HepG2 (cell line): ENCODE data around the gene ZNF184. TPM values are rescaled to one million over a fixed set of nuclear protein-coding genes. Genes with fewer than 3 reads are reported as not detected.

ENCODE experiments used
- ATAC-seq: fragments of 200-7000 bp; cut with Tn5 transposase; 3 replicates; pipeline ENCODE4 v1.9.1; 2020; ENCODE audit warnings: mild to moderate bottlenecking, moderate library complexity
- BruUV-seq: library from RNA; stranded (reverse); fragments of 400-500 nt; replicated peaks from 2 replicates; lab custom pipeline; 2021; lab: Mats Ljungman, UMichigan
- CTCF ChIA-PET: fragments of 300-600 bp; formaldehyde crosslinking; extraction: SDS; loops from one replicate; lab custom pipeline; 2021; ENCODE audit warnings: low total read pairs, inconsistent platforms, low intra/inter-chr PET ratio; lab: Yijun Ruan, JAX
- POLR2A ChIA-PET: fragments of 350-600 bp; sonication (Branson Sonifier 250); formaldehyde crosslinking; loops from one replicate; lab custom pipeline; 2020; ENCODE audit warnings: antibody characterized with exemption, inconsistent platforms; lab: Yijun Ruan, JAX
- DNase-seq: peaks from one replicate; pipeline ENCODE4 v3.0.0-alpha.2; 2015; ENCODE audit warnings: low spot score
- FAIRE-seq: peaks from 3 replicates; lab custom pipeline; 2011; peaks lifted over from hg19 to GRCh38; lab: Jason Lieb, UNC
- H2AFZ ChIP-seq: one replicate; pipeline ENCODE4 v1.6.1; 2011; ENCODE audit warnings: low read length, inconsistent platforms
- H3K27ac ChIP-seq: fragments of 300-600 bp; 3 replicates; pipeline ENCODE4 v1.8.0; 2011; ENCODE audit warnings: mixed run types, mild to moderate bottlenecking, mixed read lengths, low read length, inconsistent platforms; ENCODE audit not compliant: insufficient read depth; ENCODE audit errors: extremely low read length
- H3K27me3 ChIP-seq, 2 experiments: fragments of 200-600 bp in 1 of 2; 2 replicates in 1 of 2; 3 replicates in 1 of 2; pipeline versions ENCODE4 v1.6.0 to v1.8.0; 2011; ENCODE audit warnings: low read length in 2 of 2, mild to moderate bottlenecking in 2 of 2, moderate library complexity in 2 of 2, inconsistent platforms in 1 of 2; ENCODE audit not compliant: insufficient read depth in 2 of 2, control insufficient read depth in 1 of 2
- H3K36me3 ChIP-seq, 2 experiments: fragments of 200-600 bp in 1 of 2; replicated peaks in 1 of 2; 2 replicates in 1 of 2; 3 replicates in 1 of 2; pipeline versions ENCODE4 v1.5.1 to v1.8.0; 2011; ENCODE audit warnings: low read length in 2 of 2, inconsistent platforms in 1 of 2; ENCODE audit not compliant: insufficient read depth in 2 of 2, control insufficient read depth in 1 of 2
- H3K4me1 ChIP-seq: 2 replicates; pipeline ENCODE4 v1.5.1; 2012; ENCODE audit warnings: low read length, inconsistent platforms; ENCODE audit not compliant: insufficient read depth
- H3K4me2 ChIP-seq: 2 replicates; pipeline ENCODE4 v1.6.0; 2011; ENCODE audit warnings: low read depth, low read length, inconsistent platforms
- H3K4me3 ChIP-seq, 3 experiments: fragments of 200-600 bp in 1 of 3; sonication (generic), shearing (Covaris generic) in 1 of 3; replicated peaks in 1 of 3; 2 replicates each; pipeline ENCODE4 v1.5.1; 2011 to 2016; ENCODE audit warnings: low read length in 3 of 3, inconsistent platforms in 2 of 3, low read depth in 2 of 3, mild to moderate bottlenecking in 2 of 3, control low read depth in 1 of 3, mixed read lengths in 1 of 3; ENCODE audit not compliant: insufficient read depth in 1 of 3
- H3K79me2 ChIP-seq: one replicate; pipeline ENCODE4 v1.6.1; 2011; ENCODE audit warnings: low read length, inconsistent platforms; ENCODE audit not compliant: insufficient read depth
- H3K9ac ChIP-seq: 2 replicates; pipeline ENCODE4 v1.6.0; 2011; ENCODE audit warnings: mild to moderate bottlenecking, low read depth, low read length, inconsistent platforms; ENCODE audit not compliant: insufficient read depth
- H3K9me3 ChIP-seq: 2 replicates; pipeline ENCODE4 v1.5.1; 2012; ENCODE audit warnings: mild to moderate bottlenecking, low read length
- H4K20me1 ChIP-seq: 2 replicates; pipeline ENCODE4 v1.6.0; 2011; ENCODE audit warnings: inconsistent platforms, mild to moderate bottlenecking, low read length, moderate library complexity; ENCODE audit not compliant: insufficient read depth
- MAFF ChIP-seq: IDR thresholded peaks from 2 replicates; pipeline ENCODE4 v1.6.1; 2011; ENCODE audit warnings: low read depth, low read length, improper control_type of control experiment
- MAFK ChIP-seq, 2 experiments: IDR thresholded peaks in 1 of 2; conservative IDR thresholded peaks in 1 of 2; 2 replicates each; pipeline ENCODE4 v1.6.1; 2011; ENCODE audit warnings: improper control_type of control experiment in 2 of 2, low read length in 2 of 2
- NFE2L2 ChIP-seq: fragments of 150-350 bp; IDR thresholded peaks from 2 replicates; pipeline ENCODE4 v1.6.1; 2014; ENCODE audit warnings: low read length
- ZNF274 ChIP-seq: sonication (generic); formaldehyde crosslinking; IDR thresholded peaks from 2 replicates; pipeline ENCODE4 v1.5.1; 2020; ENCODE audit warnings: mild to moderate bottlenecking, missing genetic modification reagents
- ZNF34 ChIP-seq: sonication (generic); formaldehyde crosslinking; IDR thresholded peaks from 2 replicates; pipeline ENCODE4 v1.4.0; 2020; ENCODE audit warnings: mild to moderate bottlenecking, missing genetic modification reagents, borderline replicate concordance
- WGBS: methylation state at CpG from one replicate; pipeline ENCODE4 v1.1.6; 2017; ENCODE audit warnings: low lambda C conversion rate; 5-methylcytosine and 5-hydroxymethylcytosine counted together
- in situ Hi-C: cut with HindIII; loops from 2 replicates; pipeline ENCODE4 v1.10.0; 2017; ENCODE audit warnings: low pct_unique_long_range_greater_than_20kb; ENCODE audit not compliant: extremely low pct_ligation_motif_present
- intact Hi-C: fragments of 100-400 bp; cut with micrococcal nuclease; formaldehyde crosslinking; loops from one replicate; pipeline ENCODE4 v1.10.0; 2022; ENCODE audit not compliant: unreplicated experiment
- polyA plus RNA-seq, 8 experiments: library from polyadenylated mRNA; depleted of rRNA in 3 of 8; stranded (reverse) in 7 of 8; unstranded in 1 of 8; fragments of >200 nt; fragmentation: Illumina TruSeq in 4 of 8; extraction: Trizol in 4 of 8; gene quantifications; 2 replicates each; pipeline versions ENCODE4 v1.2.1 to v1.2.3, GENCODE V29; 2011 to 2016; ENCODE audit warnings: low read depth in 4 of 8, missing spikeins in 1 of 8, mixed read lengths in 1 of 8; ENCODE audit not compliant: insufficient read depth in 1 of 8
- total RNA-seq, 5 experiments: library from RNA; depleted of rRNA; stranded (reverse); fragments of >200 nt; fragmentation: Illumina TruSeq; extraction: Trizol; gene quantifications; 2 replicates each; pipeline ENCODE4 v1.2.3, GENCODE V29; 2016; ENCODE audit warnings: low read depth in 1 of 5
- TF ChIP-seq, protein P1 (sequence below): sonication (generic); formaldehyde crosslinking; IDR thresholded peaks from 2 replicates; pipeline ENCODE4 v1.5.0; 2020; ENCODE audit warnings: missing genetic modification reagents, mild to moderate bottlenecking, borderline replicate concordance
- TF ChIP-seq, protein P2 (sequence below): IDR thresholded peaks from 2 replicates; pipeline ENCODE4 v1.6.1; 2016; ENCODE audit warnings: mild to moderate bottlenecking, missing biosample characterization, missing genetic modification reagents

Gene ZNF184
- total and polyA plus RNA-seq, 2 of the 13 experiments (the other 11 are each of a cell fraction or from before 2014, with no cell fraction given), result 2.1 to 10.1 TPM

DNA sequence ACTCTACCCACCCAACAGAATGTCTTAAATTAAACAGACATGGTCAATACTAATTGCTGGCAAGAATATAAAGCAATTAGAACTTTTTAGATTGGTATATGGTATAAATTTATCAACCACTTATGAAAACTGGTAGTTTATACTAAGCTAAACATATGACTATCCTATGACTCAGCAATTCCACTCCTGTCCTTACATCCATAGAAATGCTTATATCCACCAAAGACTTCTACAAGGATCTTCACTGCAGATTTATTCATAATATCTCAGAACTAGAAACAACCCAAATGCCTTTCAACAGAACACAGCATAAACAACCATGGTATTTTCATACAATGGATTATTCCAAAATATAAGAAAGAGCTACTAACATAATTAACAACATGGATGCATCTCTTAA lies 4.6 kb downstream of the ZNF184 start:
- ChIA-PET CTCF (no interaction called here), POLR2A (no interaction called here)
- ATAC-seq (no peak), DNase-seq (no peak), FAIRE-seq (no peak)
- BruUV-seq, result no TSS peak
- Histone ChIP-seq H3K27ac (no peak overlapping the region), H3K9me3 (no peaks in the 10 kb centered on the region), H2AFZ (no peak overlapping the region), H3K27me3 (no peaks in the 10 kb centered on the region; a peak in 1 of 5 replicates), H3K4me1 (peaks cover 15% of the 10 kb centered on the region), H3K79me2 (peaks cover 3% of the 10 kb centered on the region), H3K4me2 (no peak overlapping the region), H3K9ac (no peak overlapping the region), H4K20me1 (no peaks in the 10 kb centered on the region), H3K36me3 (peaks cover 3 to 20% of the 10 kb centered on the region in 2 experiments; a peak in 4 of 5 replicates), H3K4me3 (no peak overlapping the region)
- in situ Hi-C loops, result no loop called here
- TF ChIP-seq, protein P1, sequence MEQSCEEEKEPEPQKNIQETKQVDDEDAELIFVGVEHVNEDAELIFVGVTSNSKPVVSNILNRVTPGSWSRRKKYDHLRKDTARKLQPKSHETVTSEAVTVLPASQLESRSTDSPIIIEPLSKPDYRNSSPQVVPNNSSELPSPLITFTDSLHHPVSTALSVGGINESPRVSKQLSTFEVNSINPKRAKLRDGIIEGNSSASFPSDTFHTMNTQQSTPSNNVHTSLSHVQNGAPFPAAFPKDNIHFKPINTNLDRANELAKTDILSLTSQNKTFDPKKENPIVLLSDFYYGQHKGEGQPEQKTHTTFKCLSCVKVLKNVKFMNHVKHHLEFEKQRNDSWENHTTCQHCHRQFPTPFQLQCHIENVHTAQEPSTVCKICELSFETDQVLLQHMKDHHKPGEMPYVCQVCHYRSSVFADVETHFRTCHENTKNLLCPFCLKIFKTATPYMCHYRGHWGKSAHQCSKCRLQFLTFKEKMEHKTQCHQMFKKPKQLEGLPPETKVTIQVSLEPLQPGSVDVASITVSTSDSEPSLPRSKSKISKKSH (CRISPR knock-in tag), result no peak
- TF ChIP-seq ZNF34 (CRISPR knock-in tag), result no peak
- peak; percentile 89 for TF ChIP-seq NFE2L2
- TF ChIP-seq MAFF, result peak; percentile 70
- TF ChIP-seq MAFK (conservative IDR thresholded peaks at IDR 0.05 in 1 of 2, IDR thresholded peaks at IDR 0.05 in 1 of 2; ENCODE audit: low read length in 2 of 2), result peak; percentile 66 to 78
- intact Hi-C loops, result no loop called here

DNA sequence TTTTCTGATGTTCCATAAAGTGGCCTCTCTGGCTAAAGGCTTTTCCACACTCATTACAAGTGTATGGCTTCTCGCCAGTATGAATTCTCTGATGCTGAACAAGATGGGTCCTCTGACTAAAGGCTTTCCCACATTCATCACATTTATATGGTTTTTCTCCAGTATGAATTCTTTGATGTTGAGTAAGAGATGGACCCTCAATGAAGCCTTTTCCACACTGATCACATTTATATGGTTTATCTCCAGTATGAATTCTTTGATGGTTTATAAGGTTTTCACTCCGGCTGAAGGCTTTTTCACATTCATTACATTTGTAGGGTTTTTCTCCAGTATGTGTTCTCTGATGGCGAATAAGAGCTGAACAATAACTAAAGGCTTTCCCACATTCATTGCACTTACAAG lies 20.4 kb downstream of the ZNF184 start:
- intact Hi-C loops (no loop called here), in situ Hi-C loops (no loop called here)
- CTCF ChIA-PET, result no interaction called here
- BruUV-seq, result no TSS peak
- Histone ChIP-seq H3K4me3 (no peak overlapping the region), H3K9me3 (peaks cover 100% of the 10 kb centered on the region), H2AFZ (no peak overlapping the region), H3K27ac (no peak overlapping the region), H3K4me2 (no peak overlapping the region), H4K20me1 (no peaks in the 10 kb centered on the region), H3K9ac (no peak overlapping the region), H3K36me3 (peaks cover 21 to 64% of the 10 kb centered on the region in 2 experiments), H3K79me2 (no peaks in the 10 kb centered on the region), H3K4me1 (no peaks in the 10 kb centered on the region), H3K27me3 (no peaks in the 10 kb centered on the region)
- WGBS, result 96% methylated on average over 3 of the region's 3 CpGs
- DNase-seq (no peak), ATAC-seq (no peak), FAIRE-seq (no peak)
- POLR2A ChIA-PET, result no interaction called here
- TF ChIP-seq, protein P2, sequence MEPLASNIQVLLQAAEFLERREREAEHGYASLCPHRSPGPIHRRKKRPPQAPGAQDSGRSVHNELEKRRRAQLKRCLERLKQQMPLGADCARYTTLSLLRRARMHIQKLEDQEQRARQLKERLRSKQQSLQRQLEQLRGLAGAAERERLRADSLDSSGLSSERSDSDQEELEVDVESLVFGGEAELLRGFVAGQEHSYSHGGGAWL (CRISPR knock-in tag), result no peak
- TF ChIP-seq ZNF274, result peak; percentile 99; the same call in 1 of the 2 replicates
